LoVo (cell line): ENCODE results near the gene C8G.

Experiments
- DNase-seq: peaks from one replicate; pipeline ENCODE4 v3.0.0-alpha.2; 2016; ENCODE audit warnings: low spot score

The C8G gene

DNA sequence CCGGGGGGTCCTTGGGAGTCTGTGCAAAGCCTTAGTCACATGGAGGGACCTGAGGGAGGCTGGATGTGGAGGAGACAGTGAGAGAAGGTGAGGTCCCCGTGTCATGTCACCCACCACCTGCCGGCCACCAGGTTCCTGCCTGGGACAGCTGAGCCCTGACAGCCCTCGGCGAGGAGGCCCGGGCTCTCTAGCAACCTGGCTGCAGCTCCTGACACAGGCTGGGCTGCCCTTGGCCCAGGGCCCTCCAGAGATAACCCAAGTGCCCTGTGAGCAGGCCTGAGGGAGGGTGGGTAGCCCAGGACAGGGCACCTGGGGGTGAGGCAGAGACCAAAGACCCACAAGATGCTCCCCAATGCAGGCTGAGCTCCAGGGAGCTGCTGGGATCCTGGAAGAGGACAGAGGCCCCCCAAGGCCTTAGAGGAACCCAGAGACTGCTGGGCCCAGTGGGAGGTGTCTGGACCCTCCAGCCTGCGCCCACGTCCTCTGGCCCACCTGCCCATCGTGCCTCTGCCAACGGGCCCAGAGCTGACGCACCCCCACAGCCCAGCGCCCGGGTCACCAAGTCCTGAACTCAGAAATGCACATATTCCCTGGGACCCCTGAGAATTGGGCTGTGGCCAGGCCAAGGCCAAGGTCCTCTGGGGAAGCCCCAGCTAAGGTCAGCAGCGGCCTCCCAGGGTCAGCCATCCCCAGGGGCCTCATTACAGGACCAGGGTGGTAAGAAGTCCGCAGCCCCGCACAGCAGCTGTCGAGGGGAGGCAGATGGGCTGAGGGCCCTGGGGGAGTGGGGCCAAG, 23.5 kb downstream of the C8G start:
- DNase-seq, result no peak

DNA sequence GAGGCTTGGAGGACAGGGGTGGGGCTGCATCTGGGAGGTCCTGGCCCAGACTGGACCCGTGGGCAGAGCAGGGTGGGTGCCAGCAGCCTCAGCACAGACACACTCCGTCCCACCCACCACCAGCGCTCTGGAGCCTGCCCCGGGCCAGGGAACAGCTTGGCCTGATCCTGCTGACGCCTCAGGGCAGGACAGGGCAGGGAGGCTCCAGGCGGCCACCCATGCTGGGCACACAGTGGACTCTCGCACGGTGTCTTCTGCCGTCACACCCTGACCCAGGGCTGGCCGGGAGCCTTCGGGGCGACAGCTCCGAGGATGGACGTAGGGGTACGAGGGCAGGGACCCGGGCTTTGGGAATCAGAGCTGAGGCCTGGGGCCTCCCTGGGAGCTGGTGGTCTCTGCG, 24.1 kb downstream of the C8G start:
- DNase-seq, result no peak

DNA sequence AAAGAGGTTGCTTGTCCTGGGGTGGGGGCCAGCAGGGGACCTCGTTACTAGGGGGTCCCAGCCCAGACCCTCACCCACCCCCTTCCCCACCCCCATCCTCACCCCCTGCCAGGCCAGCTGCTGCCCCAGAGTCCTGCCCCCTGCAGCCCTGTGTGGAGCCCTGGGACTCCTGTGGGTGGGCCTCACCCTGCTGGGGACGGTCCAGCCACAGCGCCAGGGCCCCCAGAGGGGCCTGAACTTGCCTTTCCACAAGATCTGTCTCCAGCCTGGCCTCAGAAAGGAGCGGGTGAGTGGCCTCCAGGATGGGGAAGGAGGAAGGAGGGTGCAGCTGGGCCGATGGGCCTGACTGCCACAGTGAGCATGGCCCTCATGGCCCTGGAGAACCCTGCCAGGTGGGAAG, 24.7 kb downstream of the C8G start:
- DNase-seq, result no peak

DNA sequence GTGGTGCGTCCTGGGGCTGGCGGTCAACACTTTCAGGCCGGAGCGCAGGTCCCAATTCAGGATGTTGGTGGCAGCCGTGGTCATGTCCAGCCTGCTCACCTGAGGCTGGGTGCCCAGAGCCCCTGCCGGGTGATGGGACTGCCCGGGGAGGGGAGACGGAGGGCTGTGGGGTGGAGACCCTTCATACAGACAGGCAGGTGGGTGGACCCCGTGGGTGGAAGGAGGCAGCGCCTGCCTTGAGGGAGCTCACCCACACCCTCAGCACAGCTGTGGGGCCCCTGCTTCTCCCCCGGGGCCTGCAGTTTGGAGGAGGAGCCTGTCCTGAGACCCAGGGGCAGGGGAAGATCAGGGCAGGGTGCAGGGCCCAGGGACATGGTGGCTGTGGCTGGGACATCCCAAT, 25.3 kb downstream of the C8G start:
- no peak for DNase-seq

DNA sequence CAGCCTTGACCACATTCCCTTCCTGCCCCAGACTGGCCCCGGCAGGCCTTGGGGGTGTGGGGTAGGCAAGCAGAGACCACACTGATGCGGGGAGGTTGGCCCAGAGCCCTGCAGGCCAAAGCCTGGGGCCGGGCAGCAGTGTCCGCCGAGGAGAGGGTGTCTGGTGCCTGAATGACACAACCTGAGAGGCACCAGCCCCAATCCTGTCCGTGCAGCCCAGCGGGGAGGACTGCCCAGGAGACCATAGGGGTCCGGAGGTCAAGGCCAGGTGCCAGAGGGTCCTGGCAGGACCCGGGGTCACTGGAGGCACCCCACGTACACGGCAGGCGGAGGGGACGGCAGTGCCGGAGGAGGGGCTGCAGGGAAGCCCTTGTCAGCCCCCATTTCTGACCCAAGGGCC, 26.7 kb downstream of the C8G start:
- no peak for DNase-seq

DNA sequence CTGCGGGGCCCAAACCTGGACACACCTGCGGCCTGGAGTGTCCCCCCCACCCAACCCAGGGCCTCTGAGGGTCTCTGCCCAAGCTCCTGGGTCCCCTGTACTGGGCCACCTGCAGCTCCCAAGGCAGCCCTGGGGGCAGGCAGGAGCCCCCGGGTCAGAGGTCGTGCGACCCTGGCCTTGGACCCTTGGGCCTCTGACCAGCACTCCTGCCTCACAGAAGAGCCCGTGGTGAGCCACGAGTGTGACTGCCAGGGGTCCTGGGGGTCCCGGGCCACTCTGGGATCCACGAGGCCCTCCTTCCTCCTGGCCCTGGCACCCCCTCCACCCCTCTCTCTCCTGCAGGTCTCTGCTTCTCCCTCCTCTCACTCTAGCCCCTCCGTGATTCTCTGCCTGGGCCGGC, 27.3 kb downstream of the C8G start:
- no peak for DNase-seq

DNA sequence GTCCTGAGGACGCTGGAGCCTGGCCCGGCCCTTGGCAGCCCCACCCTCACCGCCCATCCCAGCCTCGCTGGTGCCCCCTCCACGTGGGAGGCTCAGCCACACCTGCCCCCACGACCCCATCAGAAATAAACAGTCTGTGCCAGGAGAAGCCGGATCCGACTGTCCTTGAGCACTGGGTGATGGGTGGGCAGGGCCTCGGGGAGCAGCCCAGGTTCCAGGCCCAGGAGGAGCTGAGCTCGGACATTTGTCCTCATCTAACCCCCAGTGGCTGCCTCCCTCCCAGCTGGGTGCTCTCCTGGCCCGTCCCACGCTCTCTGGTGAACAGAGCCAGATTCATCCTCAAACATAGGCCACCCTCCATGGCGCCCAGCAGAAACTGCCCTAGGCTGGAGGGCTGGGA, 27.7 kb downstream of the C8G start:
- no peak for DNase-seq

DNA sequence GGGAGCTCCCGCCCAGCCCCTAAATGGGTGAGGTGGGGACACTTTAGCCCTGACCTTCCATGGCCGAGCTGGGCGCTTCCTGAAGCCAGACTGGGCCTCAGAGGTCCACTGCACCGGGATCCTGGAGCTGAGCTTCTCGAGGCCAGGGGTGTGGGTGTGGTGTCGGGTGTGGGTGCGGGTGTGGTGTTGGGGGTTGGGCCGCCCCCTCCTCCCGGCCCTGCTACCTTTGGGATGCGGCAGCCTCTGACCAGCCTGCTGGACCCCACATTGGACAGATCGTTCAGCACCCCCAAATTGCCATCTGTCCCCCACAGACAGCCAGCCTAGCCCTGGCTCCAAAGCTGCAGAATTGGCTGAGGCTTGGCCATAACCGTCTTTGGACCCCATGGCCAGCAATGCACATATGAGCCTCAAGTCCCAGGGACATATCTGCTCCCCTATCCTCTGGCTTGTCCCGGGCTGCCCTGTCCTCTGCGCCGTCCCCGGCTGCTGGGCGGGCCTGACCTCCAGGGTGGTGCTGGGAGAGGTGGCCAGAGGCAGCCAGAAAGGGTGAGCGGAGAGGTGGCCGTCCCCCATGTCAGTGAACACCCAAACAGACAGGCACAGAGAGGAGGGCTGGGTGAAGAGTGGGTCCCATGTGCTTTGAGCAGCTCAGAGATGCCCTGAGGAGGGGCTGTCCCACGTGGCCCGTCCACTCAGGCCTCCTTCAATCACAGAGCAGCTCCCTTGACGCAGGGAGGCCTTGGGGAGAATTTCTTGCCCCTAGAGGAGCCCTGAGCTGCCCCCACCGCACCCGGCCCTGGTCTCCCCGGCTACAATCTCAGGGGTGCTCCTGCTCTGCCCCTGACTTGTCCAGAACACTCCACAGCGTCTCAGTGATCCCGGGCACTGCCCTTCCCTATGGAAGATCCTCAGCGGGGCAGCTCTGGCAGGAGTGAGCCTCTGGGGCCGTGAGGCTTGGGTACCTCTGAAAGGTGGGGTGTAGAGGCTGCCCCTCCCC, 28.9 kb downstream of the C8G start:
- DNase-seq, result no peak

DNA sequence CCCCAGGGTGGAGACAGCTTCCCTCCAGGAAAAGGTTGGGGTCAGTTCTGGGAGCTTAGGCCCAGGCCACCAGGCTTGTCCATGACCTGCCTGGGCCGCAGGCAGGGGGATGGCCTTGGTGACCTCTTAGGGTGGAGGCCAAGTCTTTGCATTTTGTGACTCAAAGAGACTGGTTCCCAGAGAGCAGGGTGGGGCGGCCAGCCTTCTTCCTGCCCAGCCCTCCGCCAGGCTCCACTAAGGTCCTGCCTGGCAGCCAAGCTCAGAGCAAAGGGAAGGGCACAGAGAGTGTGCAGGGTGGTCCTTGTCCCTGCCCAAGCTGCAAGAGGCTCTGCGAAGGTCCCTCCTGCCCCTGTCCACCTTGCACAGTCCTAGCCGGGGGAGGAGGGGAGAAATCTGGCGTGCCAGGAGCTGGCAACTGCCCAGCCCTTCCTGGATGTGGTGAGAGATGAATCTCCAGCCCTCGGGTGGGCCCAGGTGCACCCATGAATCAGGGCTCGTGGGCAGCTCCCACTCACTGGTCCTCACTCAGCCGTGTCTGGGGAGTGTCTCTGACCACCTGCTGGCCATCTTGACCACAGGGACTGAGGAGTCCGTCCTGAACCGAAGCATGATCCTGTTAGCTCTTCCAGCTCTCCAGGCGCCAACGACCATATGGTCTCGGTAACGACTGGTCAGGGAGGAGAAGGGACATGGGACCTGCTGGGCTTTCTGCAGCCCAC, 29.9 kb downstream of the C8G start:
- DNase-seq, result no peak

DNA sequence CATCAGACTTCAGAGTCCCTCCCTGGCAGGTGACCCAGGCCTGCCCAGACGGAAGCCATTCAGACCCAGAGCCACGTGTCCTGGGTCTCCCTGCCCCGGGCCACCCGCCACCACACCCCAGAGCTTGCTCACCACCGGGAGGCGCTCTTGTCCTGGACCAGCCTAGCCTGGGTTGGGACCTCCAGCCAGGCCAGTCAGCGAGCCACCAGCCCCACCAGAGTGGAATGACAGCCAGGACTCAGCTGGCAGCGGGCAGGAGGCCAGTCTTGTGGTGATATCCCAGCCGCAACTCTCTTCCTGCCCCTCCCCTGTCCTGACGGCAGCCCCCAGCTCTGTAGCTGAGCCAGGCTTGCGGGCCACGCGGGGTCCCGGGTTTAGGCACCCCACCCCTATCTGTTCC, 30.6 kb downstream of the C8G start:
- DNase-seq, result no peak

DNA sequence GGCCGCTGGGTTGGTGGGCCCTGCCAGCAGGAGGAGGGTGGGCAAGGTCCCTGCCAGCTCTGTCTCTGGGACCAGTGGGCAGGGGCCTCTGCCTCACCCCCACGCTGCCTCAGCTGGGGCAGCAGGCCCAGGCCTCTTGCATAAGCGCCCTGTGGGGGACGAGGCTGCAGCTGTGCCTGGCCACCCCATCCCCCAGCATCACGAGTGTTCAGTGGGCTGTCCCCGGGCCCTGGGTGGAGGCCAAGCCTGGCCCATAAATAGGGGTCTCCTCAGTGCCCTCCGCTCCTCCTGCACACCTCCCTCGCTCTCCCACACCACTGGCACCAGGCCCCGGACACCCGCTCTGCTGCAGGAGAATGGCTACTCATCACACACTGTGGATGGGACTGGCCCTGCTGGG, 32.2 kb downstream of the C8G start, which contains the start of gene PTGDS:
Gene PTGDS (plus strand): TSS at position 282 of the 400 bp plus-strand sequence. CDS start 75 bp downstream, at position 357.
- DNase-seq, result no peak

DNA sequence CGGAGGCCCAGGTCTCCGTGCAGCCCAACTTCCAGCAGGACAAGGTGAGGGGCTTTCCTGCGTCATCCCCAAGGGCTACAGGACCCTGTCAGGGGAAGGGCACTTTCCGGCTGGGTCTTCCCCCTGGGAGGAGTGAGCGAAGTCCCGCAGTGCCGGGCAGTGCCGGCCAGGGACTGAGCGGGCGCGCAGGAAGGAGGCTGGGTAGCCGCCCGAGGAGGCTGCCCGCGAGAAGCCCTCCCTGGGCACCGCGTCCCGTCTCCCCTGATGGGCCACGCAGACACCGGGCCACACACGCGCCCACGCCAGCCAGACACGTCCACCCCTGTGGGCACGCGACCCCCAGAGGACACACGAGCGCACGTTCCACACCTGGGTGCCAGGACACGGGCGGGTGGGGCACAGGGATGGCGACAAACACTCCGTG, 32.6 kb downstream of the C8G start:
- DNase-seq, result no peak

DNA sequence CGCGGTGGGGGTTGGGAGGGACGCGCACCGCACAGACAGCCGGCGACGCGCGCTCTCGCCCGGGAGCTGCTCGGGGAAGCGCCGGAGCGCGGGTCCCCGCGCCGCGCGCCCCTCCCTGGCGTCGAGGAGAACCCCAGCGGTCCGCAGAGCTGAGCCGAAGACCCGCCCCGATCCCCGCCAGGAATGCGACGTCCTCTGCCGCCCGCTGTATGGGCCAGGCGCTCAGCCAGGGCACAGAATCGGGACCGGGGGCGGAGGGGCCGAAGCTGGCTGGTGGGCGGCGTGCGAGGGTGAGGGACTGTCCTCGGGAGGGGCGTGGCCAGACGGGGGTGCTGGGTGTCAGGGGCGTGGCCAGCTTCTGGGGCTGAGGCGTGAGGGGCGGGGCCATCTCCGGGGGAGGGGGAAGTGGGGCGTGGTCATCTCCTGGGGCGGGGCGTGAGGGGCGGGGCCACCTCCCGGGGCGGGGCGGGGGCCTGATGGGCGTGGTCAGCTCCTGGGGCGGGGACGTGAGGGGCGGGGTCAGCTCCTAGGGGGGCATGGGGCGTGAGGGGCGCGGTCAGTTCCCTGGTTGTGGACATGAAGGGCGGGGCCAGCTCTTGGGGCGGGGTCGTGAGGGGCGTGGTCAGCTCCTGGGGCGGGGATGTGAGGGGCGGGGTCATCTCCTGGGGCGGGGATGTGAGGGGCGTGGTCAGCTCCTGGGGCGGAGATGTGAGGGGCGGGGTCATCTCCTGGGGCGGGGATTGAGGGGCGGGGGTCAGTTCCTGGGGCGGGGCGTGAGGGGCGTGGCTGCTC, 33.2 kb downstream of the C8G start:
- peak; percentile 62 for DNase-seq

DNA sequence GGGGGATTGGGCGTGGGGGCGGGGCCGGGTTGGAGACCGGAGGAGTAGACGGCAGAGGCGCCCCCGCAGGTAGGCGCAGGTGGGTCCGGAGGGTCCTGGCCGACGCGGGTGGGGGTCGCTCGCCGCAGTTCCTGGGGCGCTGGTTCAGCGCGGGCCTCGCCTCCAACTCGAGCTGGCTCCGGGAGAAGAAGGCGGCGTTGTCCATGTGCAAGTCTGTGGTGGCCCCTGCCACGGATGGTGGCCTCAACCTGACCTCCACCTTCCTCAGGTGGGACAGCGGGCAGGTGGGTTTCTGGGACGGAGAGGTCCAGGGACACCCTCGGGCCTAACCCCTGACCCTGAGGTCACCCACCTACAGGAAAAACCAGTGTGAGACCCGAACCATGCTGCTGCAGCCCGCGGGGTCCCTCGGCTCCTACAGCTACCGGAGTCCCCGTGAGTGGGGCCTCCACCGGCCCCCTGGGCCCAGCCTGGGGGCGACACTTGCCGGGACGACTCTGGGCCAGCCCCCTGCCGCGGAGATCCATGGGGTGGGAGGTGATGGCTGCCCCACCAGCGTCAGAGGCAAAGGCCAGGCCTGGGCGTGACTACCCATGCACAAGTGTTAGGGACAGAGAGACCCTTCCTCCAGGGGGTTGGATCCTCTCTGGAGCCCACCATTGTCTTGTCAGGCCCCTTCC, 34.0 kb downstream of the C8G start:
- no peak for DNase-seq

DNA sequence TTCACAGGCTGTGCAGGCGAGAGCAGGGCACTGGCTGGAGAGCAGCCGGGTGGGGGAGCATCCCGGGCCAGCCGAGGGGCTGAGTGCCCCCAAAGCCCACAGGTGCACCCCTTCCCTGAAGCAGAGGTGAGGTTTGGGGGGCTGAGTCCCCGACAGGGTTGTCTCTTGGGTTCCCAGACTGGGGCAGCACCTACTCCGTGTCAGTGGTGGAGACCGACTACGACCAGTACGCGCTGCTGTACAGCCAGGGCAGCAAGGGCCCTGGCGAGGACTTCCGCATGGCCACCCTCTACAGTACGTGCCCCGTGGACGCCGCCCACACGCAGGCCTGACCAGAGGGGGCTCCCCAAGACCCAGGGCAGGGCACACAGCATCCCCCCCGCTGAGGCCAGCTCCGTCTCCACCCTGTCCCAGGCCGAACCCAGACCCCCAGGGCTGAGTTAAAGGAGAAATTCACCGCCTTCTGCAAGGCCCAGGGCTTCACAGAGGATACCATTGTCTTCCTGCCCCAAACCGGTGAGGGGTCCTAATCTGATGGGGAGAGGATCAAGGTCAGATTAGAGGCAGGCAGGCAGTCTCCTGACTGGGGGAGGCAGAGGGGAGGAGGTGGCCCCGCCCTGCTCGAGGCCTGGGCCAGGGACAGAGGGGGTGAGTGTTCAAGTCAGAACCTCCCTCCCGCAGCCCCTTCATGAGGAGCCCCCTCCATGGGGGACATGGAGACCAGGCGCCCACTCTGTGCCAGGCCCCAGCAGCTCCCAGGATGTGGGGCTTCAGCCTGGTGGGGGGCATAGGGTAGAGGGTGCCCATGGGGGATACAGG, 34.9 kb downstream of the C8G start:
- no peak for DNase-seq

DNA sequence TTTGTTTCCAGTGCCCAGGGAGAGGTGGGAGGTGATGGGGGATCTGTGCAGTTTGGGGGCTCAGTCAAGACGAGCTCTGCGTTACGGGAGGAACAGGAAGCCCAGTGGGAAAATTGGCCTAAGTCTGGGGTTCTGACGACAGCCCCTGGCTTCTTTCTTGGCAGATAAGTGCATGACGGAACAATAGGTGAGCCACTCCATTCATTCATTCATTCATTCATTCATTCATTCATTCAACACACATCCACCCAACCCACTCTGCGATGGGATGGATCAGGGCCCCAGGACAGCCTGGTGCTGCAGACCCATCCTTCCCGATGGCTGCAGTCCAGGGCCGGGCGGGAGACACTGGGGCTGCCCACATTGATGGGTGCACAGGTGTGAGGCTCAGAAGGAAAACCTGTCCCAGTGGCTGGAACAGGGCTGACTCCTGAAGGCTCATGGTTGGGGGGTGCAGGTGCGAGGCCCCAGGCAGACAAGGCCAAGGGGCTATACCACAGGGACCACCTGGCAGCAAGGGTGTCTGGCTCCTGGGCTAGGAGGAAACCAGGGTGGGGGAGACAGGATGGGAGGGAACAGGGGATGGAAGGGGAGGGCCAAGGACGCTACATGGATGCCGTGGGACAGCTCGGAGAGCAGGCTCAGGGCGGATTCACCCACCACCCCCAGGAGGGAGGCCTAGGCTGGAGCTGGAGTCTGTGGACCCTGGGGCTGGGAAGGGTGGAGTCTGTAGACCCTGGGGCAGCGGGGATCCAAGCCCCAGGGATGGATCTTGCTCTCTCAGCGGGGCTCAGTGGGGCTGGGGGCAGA, 35.8 kb downstream of the C8G start:
- no peak for DNase-seq

DNA sequence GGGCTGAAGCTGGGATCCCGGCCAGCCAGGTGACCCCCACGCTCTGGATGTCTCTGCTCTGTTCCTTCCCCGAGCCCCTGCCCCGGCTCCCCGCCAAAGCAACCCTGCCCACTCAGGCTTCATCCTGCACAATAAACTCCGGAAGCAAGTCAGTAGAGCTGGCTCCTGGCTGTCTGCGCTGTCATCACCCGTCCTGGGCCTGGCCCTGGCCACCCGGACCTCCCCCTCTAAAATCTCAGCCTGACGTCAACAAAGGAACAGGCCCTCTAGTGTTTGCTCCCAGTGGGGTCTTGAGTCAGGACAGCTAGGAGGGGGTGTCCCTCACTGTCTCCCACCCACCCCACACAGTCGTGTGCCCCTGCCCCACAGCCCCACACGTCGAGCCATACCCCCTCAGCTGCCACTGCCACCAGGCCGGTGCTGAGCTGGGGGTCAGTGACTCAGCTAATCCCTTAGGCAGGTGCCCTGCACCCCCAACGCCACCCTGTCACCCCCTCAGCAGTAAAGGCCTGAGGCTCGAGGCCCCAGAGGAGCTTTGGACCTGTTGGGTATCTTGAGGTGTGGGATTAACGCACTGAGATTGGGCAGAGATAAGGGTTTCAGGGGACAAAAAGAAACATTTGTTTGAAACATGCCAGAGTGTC, 36.7 kb downstream of the C8G start:
- DNase-seq, result no peak

DNA sequence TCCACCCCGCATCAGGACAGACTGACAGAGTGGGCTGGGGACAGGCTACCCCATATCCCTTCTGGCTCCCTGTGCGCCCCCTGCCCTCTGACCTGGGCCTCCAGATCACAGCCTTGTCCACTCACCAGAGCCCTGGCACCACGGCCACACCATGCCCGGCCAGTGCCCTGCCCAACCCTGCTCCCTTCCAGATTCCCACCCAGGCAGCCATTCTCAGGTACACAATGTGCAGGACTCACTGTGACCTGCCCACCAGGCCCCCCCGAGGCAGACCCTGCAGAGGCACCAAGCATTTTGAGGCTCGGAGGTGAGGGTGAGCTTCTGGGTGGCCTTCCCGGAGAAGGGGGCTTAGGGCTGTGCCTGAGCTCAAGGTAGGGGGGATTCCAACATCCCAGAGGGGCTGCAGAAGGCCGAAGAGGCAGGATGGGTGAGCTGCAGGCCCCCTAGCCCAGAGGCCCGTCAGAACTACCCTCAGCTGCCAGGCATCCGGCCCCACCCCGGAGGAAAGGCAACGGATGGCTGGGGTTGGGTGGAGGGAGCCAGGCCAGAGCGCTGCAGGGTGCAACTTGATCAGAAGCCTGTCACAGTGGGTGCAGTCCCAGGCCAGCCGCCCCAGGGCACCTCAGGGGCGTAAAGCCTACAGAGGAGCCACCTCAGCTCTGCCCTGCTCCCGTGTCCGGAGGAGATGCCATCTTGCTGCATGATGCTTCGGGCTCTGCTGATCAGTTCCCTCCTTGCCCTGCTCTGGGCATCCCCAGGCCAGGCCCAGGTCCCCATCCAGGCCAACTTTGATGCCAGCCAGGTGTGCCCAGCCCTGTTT, 37.4 kb downstream of the C8G start, which contains the start of gene LCNL1:
Gene LCNL1 (plus strand): TSS at position 762 of the 820 bp plus-strand sequence. CDS start 594 bp downstream, outside the sequence.
- no peak for DNase-seq
